Stimulated activated CD4-positive, alpha-beta T cell treated with anti-CD3 and anti-CD28 coated beads, Interleukin-4, amount 100 ng/mL, for 48 hours (primary cell): ENCODE measurements around the gene SLC9C2.
"Not testable (repeated sequence)": the region's sequence is repeated elsewhere in the genome, so short reads cannot be mapped to it uniquely, and the experiment has no call there.

Experiments
- DNase-seq, 2 donors: peaks; one replicate each; pipeline ENCODE4 v3.0.0-alpha.2; 2020; ENCODE audit warnings: low read depth in 2 of 2

Gene SLC9C2

GRCh38 chr1:173580071-173580470 is 22.8 kb downstream of the SLC9C2 start:
- DNase-seq = no peak

GRCh38 chr1:173573596-173573995 is 29.3 kb downstream of the SLC9C2 start:
- DNase-seq = no peak

DNA sequence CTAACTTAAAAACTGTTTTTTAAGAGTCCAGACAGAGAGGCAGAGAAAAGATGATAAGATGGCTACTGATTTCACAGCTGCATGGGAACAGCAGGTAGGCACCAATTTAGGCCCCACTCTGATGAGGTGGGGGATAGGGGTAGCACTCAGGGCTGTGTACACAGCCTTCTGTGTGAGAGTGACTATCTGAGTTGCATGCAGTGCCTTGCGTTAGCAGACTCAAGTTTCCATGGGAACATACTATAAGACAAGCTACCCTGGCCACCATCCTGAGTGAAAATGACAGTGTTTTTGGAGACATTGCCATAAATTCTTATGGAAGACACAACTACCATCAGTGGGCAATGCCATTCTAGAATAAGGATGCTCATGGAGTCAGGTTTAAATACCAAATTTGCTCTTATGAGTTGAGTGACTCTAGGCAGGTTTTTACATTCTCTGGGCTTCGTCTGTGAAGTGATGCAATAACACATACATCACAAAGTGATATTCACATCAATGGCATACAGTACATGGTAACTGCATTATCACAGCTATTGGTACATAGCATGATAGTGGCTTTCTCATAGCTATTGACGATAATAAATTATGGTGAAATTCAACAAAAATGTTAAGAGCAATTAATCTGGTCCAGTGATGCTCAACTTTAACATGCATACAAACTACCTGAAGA is 30.5 kb downstream of the SLC9C2 start:
- DNase-seq = no peak

GRCh38 chr1:173570370-173571007 is 32.4 kb downstream of the SLC9C2 start:
- no peak for DNase-seq

DNA sequence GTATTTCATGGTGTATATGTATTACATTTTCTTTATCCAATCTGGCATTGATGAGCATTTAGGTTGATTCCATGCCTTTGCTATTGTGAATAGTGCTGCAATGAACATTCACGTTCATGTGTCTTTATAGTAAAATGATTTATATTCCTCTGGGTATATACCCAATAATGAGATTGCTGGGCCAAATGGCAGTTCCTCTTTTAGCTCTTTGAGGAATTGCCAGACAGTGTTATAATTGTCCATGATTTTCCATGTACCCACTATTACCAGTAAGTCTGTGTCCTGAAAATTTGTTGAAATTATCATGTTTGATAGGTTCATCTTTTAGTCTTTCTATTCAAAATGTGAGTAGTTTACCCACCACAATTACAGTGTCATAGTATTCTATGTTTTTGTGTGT is 34.4 kb downstream of the SLC9C2 start:
- no peak for DNase-seq

GRCh38 chr1:173563846-173564245 is 39.0 kb downstream of the SLC9C2 start:
- not testable (repeated sequence) for DNase-seq

- DNase-seq = no peak
Measured at GRCh38 chr1:173562813-173563212, 40.1 kb downstream of the SLC9C2 start.

DNA sequence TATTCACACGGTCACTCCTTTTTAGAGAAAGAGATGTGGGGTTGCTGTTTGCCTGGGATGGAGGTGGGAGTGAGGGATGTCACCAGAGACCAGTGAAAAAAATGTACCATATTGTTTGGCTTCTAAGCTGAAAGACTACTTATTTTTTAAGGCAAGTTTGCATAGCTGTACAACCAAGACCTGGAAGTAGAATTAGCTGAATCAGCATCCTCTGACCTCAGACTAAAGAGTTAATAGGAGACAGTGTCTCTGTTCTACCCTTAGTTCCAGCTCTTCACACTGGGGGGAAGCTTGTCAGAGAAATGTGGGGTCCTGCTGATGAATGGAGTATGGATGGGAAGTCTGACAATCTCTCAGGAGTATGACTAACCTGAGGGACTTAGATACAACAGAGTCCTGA is 41.6 kb downstream of the SLC9C2 start:
- no peak for DNase-seq

GRCh38 chr1:173560285-173560880 is 42.5 kb downstream of the SLC9C2 start:
- no peak for DNase-seq

DNA sequence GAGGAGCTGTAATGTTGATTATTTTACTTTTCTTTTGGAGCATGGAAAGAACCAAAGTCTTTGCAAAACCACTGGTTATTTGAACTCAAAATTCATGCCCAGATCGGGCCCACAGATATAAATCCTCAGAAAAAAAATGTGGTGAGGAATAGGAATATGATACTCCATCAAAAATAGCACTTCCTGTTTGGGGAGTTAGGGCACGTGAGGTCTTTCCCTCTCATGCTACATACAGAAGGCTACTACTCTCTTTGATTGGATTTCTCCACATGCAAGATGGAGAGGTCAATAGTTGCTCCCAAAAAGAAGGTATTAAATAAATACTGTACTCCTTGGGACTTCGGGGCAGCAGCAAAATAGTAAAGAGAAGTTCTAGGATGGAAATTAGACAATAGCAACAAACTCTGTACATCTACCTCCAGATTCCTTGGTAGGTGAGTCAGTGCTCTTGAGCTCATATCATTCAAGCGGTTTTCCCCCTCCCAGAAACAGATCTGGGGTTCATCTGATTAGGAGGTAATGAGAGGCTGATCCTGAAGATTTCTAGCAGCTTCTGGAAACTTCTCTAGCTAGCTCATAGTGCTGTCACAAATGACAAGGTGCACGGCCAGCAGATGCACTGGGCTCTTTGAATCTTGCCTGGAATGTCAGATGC is 47.1 kb downstream of the SLC9C2 start:
- no peak for DNase-seq

DNA sequence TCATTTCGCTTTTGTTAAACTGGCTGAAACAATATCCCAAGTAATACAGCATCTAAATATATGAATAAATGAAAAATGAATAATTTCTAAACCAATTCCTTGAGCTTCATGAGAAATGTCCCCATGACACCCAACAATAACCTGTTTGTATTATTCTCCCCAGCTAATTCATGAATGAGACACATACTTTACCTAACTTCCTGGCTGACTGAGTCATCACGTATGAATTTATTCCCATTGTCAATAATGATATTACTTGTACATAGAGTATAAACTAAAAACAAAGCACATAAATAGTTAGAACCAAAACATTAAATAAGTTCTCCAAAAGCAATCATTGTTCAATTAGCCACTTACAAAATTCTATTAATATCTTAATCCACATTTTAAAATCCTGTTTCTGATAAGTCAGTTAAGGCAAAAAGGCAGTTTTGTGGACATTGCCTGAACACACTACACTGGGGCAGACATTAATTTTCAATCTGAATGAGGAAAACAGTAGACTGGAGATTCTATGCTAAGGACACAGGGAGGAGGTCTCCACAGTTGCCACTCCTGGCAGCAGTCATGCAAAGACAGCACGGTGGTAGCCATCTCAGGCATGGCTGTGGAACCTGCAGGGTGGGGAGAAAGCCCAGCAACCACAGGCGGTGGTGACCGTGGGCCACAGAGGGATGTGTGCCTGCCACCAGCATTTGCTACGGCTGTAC is 48.2 kb downstream of the SLC9C2 start:
- DNase-seq = no peak

DNA sequence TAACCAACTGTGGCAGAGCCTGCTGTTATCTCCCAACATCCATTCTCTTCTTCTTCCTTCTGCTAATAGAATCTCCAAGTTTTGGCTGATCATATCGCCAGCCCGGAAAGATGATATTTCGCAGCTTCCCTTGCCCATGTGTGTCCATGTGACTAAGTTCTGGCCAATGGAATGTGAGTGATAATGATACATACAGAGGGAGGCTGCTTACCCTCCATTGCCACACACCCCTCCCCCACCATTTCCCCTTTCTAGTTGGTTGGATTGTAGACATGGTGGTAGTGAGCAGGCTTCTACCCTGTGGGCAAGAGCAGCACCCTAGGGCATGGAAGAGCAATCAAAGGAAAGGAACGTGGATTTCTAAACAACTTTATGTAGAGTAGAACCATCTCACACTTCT is 48.8 kb downstream of the SLC9C2 start:
- DNase-seq = no peak

GRCh38 chr1:173553312-173553711 is 49.6 kb downstream of the SLC9C2 start:
- no peak for DNase-seq

DNA sequence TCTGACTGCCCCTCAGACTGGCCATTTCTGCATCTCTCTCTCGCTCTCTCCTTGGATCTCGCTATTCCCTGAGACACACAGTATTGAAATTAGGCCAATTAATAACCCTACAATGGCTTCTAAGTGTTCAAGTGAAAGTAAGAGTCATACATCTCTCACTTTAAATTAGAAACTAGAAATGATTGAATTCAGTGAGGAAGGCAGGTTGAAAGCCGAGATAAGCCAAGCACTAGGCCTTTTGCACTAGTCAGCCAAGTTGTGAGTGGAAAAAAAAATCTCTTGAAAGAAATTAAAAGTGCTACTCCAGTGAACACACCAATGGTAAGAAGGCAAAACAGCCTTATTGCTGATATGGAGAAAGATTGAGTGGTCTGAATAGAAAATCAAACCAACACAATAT is 51.2 kb downstream of the SLC9C2 start:
- DNase-seq = no peak

GRCh38 chr1:173549813-173550212 is 53.1 kb downstream of the SLC9C2 start:
- no peak for DNase-seq

GRCh38 chr1:173545688-173546087 is 57.2 kb downstream of the SLC9C2 start:
- no peak for DNase-seq

DNA sequence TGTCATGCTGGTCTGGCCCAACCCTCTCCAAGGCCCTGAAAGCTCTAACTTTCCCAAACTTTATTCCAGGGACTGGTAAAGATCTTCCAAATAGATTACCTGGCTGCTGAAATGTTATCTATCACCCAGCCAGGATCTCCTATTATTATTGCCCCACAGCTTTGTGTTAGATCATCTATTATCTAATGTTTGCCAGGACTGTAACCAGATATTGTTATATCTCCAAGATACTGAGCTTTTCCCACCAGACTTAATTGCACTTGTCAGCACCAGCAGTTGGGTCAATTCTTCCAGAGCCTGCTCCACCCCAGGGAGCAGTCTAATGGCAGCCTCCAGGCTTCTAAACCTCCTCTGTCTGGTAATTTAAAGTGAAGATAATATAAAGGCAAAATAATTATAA is 66.6 kb downstream of the SLC9C2 start:
- no peak for DNase-seq

DNA sequence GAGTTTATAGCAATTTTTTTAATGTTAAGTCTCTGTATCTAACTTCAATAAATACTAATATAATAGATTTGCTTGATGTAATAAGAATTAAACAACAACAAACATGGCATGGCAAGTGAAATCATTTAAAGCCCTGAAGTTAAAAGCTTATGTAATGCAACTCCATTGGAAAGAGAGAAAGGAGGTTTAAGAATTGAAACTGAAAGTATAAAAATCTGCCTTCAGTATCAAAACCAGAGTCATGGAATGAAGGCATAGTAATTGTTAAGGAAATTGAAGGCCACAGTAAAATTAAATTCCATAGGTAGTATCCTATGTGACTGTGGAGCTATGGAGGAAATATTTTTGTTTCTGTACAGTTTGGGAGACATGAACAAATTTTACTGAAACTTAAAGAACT is 70.6 kb downstream of the SLC9C2 start:
- no peak for DNase-seq

DNA sequence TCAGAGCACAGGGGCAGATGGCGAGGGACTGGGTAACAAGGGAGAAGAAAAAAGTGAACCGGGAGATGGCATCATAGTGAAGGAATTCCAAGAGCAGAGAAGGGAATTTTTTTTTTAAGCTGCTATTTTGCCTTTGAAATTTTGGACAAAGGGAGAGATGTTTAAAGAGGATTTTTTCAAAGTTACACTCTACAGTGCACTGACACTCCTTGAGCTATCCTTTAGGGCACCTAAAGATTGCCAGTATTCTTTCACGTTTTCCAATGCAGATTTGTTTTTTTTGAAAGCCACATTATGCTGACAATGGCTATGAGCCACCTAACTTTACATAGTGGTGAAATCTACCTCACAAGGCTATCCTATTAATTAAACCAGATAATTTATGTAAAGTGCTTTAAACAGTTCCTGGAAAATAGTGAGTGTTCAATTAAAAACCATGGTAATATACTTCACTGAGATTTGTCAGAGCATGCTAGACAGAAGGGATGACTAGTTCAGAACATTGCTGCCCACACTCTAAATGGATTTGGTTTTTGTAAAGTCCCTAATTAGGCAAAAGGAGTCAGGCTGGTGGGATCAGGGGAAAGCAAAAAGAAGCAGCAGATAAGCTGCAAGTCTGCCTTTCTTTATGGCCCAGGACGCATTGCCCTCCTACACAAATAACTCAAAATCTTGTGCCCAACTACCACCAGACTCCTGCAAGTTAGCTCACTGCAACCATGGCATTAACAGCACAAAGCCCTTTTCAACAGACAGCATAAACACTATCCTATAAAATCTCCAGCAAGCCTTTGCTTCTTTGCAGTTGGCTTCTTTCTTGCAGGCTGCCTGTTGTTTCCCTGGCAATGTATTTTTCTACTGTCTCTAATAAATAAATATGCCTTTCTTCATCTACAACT is 71.8 kb downstream of the SLC9C2 start:
- no peak for DNase-seq

DNA sequence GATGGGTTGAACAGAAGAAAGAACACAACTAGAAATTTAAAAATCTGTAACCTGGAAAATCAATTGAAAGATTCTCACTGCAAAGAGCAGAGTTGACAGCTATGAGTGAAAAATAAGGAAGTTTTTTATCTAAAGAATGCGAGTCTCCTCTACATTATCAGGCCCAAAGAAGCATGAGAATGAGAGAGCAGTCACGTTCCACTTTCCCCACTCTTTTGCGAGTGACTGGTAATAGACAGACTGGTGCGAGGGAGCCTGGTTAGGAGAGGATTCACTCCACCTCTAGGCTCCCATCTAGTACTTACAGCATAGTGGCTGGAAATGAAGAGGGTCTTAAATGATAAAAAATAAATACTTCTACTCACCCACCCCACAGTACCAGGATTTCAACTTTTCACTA is 73.8 kb downstream of the SLC9C2 start:
- DNase-seq = no peak

DNA sequence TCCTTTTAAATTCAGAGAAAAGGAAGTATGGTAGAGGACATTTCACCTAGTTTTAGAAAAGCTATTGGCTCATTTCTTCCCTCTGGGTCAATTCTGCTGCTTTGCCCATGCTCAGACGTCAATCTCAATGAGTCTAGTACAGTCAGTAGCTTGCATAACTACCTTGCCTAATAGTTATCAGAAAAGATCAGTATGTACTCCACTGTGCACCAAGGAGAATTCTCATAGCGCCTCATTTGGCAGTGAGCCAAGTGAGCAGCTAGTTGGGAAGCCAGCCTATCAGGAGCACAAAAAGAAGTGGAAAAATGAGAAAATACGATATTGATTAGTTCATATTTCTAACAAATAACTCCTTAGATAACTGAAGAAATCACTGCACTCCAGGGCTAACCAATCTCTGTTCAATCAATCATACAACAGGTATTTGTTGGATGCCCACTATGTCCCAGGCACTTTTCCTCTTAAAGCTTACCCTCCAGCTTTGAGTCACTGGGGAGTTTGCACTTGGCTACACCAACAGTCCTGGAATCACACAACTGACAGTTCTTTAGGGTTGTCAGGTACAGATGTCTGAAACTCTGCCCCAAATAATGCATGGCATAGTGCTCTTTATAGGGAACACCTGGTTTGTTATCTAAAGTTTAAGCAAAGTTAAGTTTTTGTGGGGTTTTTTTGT is 75.6 kb downstream of the SLC9C2 start:
- no peak for DNase-seq
